ENCODE results near the gene ATP6V1G2. TPM values are rescaled to one million over a fixed set of nuclear protein-coding genes. Genes with fewer than 3 reads are reported as not detected.

The ATP6V1G2 gene
- total and polyA plus RNA-seq, 2 of the 8 experiments (the other 6 are each of a cell fraction or from before 2014, with no cell fraction given), result 3.0 to 5.7 TPM

GRCh38 chr6:31546339-31546957 is at the start of gene ATP6V1G2 (continued):
- no peak for TF ChIP-seq PHF8 (conservative IDR thresholded peaks at IDR 0.05; ENCODE audit: low read depth, low read length)
- no peak for TF ChIP-seq RBBP5 (IDR thresholded peaks at IDR 0.05; ENCODE audit: borderline replicate concordance, low read depth, low read length)
- no peak; the same call in 1 of the 2 replicates for TF ChIP-seq CEBPB (IDR thresholded peaks at IDR 0.05; ENCODE audit: low read depth, low read length)
- peak; percentile 73 for TF ChIP-seq TAF1 (IDR thresholded peaks at IDR 0.05; ENCODE audit: low read depth, low read length)
- TF ChIP-seq JUND (IDR thresholded peaks at IDR 0.05; ENCODE audit: low read length), result peak; percentile 63; the same call in 1 of the 2 replicates
- TF ChIP-seq RXRA (IDR thresholded peaks at IDR 0.05; ENCODE audit: insufficient read depth, low read depth, low read length), result no peak
- peak; percentile 96 to 99 for TF ChIP-seq SIN3A (conservative IDR thresholded peaks at IDR 0.05 in 1 of 2, IDR thresholded peaks at IDR 0.05 in 1 of 2; ENCODE audit: low read depth in 1 of 2, low read length in 2 of 2)
- TF ChIP-seq SAP30 (IDR thresholded peaks at IDR 0.05; ENCODE audit: insufficient read depth, insufficient replicate concordance, low read length), result peak; percentile 70
- TF ChIP-seq, protein P1, sequence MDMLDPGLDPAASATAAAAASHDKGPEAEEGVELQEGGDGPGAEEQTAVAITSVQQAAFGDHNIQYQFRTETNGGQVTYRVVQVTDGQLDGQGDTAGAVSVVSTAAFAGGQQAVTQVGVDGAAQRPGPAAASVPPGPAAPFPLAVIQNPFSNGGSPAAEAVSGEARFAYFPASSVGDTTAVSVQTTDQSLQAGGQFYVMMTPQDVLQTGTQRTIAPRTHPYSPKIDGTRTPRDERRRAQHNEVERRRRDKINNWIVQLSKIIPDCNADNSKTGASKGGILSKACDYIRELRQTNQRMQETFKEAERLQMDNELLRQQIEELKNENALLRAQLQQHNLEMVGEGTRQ (IDR thresholded peaks at IDR 0.05; ENCODE audit: low read length), result no peak
- TF ChIP-seq GTF2F1 (IDR thresholded peaks at IDR 0.05; ENCODE audit: borderline replicate concordance, low read depth, low read length), result peak; percentile 62; the same call in 1 of the 2 replicates
- TF ChIP-seq SRF (IDR thresholded peaks at IDR 0.05; ENCODE audit: low read depth, low read length), result no peak
- TF ChIP-seq MAFK (IDR thresholded peaks at IDR 0.05; ENCODE audit: low read depth, low read length), result no peak; the same call in 1 of the 2 replicates
- no peak for TF ChIP-seq NRF1 (IDR thresholded peaks at IDR 0.05; ENCODE audit: low read depth, low read length)
- TF ChIP-seq TBP (IDR thresholded peaks at IDR 0.05; ENCODE audit: low read depth, low read length), result 0 out of 2 replicates have a peak, but pooled peaks have one; percentile 43
- TF ChIP-seq EP300 (IDR thresholded peaks at IDR 0.05; ENCODE audit: borderline replicate concordance in 1 of 2, low read depth in 2 of 2, low read length in 2 of 2), result peak in 1 of 2 experiments; percentile 79; a peak in 1 of 3 replicates
- peak; percentile 56; the same call in 1 of the 2 replicates for TF ChIP-seq SP4 (IDR thresholded peaks at IDR 0.05; ENCODE audit: low read length)
- peak; percentile 58 for TF ChIP-seq NANOG (IDR thresholded peaks at IDR 0.05; ENCODE audit: insufficient read depth, low read depth, low read length, poor library complexity, severe bottlenecking)
- TF ChIP-seq EGR1 (IDR thresholded peaks at IDR 0.05; ENCODE audit: borderline replicate concordance, low read depth, low read length), result peak; percentile 72; the same call in 1 of the 2 replicates
- peak; percentile 90 for TF ChIP-seq SP1 (IDR thresholded peaks at IDR 0.05; ENCODE audit: low read depth, low read length)
- no peak for TF ChIP-seq BACH1 (IDR thresholded peaks at IDR 0.05; ENCODE audit: low read length)
- TF ChIP-seq CBX5 (IDR thresholded peaks at IDR 0.05; ENCODE audit: low read depth, low read length), result no peak
- TF ChIP-seq CBX8 (IDR thresholded peaks at IDR 0.05; ENCODE audit: borderline replicate concordance, low read depth, low read length), result no peak

Measured in H1 (cell line).